Ishikawa (cell line): Measurements from ENCODE around the gene KCTD8.

ENCODE experiments used
- EGR1 ChIP-seq: IDR thresholded peaks from 2 replicates; pipeline ENCODE4 v1.6.1; 2012
- FOXM1 ChIP-seq: IDR thresholded peaks from 2 replicates; pipeline ENCODE4 v1.6.1; 2012; ENCODE audit warnings: low read depth, borderline replicate concordance
- TEAD4 ChIP-seq: IDR thresholded peaks from 2 replicates; pipeline ENCODE4 v1.6.1; 2012
- YY1 ChIP-seq: IDR thresholded peaks from 2 replicates; pipeline ENCODE4 v1.6.1; 2012; ENCODE audit warnings: low read depth
- ZBTB7A ChIP-seq: IDR thresholded peaks from 2 replicates; pipeline ENCODE4 v1.6.1; 2012; ENCODE audit warnings: low read depth
- TF ChIP-seq, protein P1 (sequence below): IDR thresholded peaks from 2 replicates; pipeline ENCODE4 v1.6.1; 2012; ENCODE audit warnings: low read depth, mild to moderate bottlenecking
- TF ChIP-seq, protein P2 (sequence below): IDR thresholded peaks from 2 replicates; pipeline ENCODE4 v1.6.1; 2012

DNA sequence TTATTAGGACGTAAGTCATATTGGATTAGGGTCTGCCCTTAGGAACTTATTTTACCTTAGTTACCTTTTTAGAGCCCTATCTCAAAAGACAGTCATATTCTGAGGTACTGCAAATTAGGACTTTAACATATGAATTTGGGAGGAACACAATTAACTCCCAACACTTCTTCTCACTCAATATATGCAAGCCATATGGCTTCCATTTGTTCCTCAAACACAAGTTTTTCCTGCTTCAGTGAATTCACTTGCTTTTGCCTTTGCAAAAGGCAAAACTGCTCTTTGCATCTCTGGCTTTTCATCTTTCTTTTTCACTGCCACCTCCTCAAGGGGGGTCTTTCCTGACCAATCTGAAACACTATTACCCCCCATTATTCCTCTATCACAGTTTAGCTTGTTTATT lies 220.3 kb downstream of the KCTD8 start:
- no peak for TF ChIP-seq TEAD4
- TF ChIP-seq EGR1, result no peak
- no peak for TF ChIP-seq ZBTB7A
- TF ChIP-seq, protein P1, sequence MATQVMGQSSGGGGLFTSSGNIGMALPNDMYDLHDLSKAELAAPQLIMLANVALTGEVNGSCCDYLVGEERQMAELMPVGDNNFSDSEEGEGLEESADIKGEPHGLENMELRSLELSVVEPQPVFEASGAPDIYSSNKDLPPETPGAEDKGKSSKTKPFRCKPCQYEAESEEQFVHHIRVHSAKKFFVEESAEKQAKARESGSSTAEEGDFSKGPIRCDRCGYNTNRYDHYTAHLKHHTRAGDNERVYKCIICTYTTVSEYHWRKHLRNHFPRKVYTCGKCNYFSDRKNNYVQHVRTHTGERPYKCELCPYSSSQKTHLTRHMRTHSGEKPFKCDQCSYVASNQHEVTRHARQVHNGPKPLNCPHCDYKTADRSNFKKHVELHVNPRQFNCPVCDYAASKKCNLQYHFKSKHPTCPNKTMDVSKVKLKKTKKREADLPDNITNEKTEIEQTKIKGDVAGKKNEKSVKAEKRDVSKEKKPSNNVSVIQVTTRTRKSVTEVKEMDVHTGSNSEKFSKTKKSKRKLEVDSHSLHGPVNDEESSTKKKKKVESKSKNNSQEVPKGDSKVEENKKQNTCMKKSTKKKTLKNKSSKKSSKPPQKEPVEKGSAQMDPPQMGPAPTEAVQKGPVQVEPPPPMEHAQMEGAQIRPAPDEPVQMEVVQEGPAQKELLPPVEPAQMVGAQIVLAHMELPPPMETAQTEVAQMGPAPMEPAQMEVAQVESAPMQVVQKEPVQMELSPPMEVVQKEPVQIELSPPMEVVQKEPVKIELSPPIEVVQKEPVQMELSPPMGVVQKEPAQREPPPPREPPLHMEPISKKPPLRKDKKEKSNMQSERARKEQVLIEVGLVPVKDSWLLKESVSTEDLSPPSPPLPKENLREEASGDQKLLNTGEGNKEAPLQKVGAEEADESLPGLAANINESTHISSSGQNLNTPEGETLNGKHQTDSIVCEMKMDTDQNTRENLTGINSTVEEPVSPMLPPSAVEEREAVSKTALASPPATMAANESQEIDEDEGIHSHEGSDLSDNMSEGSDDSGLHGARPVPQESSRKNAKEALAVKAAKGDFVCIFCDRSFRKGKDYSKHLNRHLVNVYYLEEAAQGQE, result no peak
- TF ChIP-seq YY1, result no peak
- TF ChIP-seq FOXM1, result no peak
- TF ChIP-seq, protein P2, sequence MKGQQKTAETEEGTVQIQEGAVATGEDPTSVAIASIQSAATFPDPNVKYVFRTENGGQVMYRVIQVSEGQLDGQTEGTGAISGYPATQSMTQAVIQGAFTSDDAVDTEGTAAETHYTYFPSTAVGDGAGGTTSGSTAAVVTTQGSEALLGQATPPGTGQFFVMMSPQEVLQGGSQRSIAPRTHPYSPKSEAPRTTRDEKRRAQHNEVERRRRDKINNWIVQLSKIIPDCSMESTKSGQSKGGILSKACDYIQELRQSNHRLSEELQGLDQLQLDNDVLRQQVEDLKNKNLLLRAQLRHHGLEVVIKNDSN, result no peak
